ENCODE data around the gene NFIB.

Gene NFIB

GRCh38 chr9:14272927-14273528, 40.9 kb downstream of the NFIB start:
- no peak for DNase-seq

- DNase-seq: no peak
These were observed 42.8 kb downstream of the NFIB start for GRCh38 chr9:14271093-14271673.

GRCh38 chr9:14270358-14271092, 43.4 kb downstream of the NFIB start:
- DNase-seq: no peak

GRCh38 chr9:14269916-14270315, 44.0 kb downstream of the NFIB start:
- no peak for DNase-seq

GRCh38 chr9:14263707-14264483, 50.0 kb downstream of the NFIB start:
- DNase-seq: no peak

- no peak for DNase-seq
These were observed 51.1 kb downstream of the NFIB start for GRCh38 chr9:14262827-14263226.

- DNase-seq: no peak
These were observed 52.3 kb downstream of the NFIB start for GRCh38 chr9:14261616-14262015.

GRCh38 chr9:14260101-14260500, 53.8 kb downstream of the NFIB start:
- DNase-seq: no peak

- DNase-seq: no peak
These were observed 55.2 kb downstream of the NFIB start for GRCh38 chr9:14258660-14259239.

GRCh38 chr9:14258156-14258555, 55.8 kb downstream of the NFIB start:
- no peak for DNase-seq

- DNase-seq: no peak
These were observed 57.4 kb downstream of the NFIB start for GRCh38 chr9:14256588-14256987.

- no peak for DNase-seq
These were observed 62.5 kb downstream of the NFIB start for GRCh38 chr9:14251154-14252071.

GRCh38 chr9:14250794-14251153, 63.2 kb downstream of the NFIB start:
- DNase-seq: no peak

GRCh38 chr9:14249527-14249926, 64.4 kb downstream of the NFIB start:
- DNase-seq: no peak

GRCh38 chr9:14248149-14248548, 65.8 kb downstream of the NFIB start:
- DNase-seq: no peak

GRCh38 chr9:14247577-14247976, 66.4 kb downstream of the NFIB start:
- DNase-seq: no peak

- no peak for DNase-seq
These were observed 67.0 kb downstream of the NFIB start for GRCh38 chr9:14246951-14247350.

GRCh38 chr9:14245901-14246525, 67.9 kb downstream of the NFIB start:
- no peak for DNase-seq

- DNase-seq: no peak
These were observed 70.4 kb downstream of the NFIB start for GRCh38 chr9:14243514-14244042.

GRCh38 chr9:14242150-14242805, 71.7 kb downstream of the NFIB start:
- no peak for DNase-seq

- DNase-seq: no peak
These were observed 73.4 kb downstream of the NFIB start for GRCh38 chr9:14240537-14240936.

Data from inflammatory macrophage treated with lipopolysaccharide for 1 hour (primary cell).